VCaP (cell line): ENCODE measurements around the gene CAMTA1.
"Not testable (repeated sequence)": the region's sequence is repeated elsewhere in the genome, so short reads cannot be mapped to it uniquely, and the experiment has no call there.

Experiments used
- H3K27ac ChIP-seq: fragments of 450-650 bp; 2 replicates; pipeline ENCODE4 v1.5.1; 2017
- TF ChIP-seq, protein P1 (sequence below): fragments of 450-650 bp; conservative IDR thresholded peaks from 2 replicates; pipeline ENCODE4 v1.5.1; 2017; ENCODE audit warnings: mild to moderate bottlenecking, moderate library complexity

CAMTA1 gene

DNA sequence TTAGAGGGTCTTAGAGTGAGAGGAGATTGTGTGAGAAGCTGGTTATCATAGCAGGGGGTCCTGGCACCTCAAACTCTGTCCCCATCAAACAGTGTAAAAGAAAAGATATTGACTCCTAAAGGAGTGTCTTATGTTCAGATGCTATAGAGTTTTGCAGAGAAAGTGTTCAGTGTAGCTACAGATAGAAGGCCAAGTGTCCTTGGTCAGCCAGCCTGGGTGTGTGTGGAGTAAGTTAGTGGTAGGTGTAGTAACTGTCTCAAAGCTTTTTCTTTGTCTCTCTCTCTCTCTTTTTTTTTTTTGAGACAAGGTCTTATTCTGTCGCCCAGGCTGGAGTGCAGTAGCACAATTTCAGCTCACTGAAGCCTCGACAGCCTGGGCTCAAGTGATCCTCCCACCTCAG, 17.2 kb downstream of the CAMTA1 start:
- peak overlapping the region; percentile 87 for H3K27ac ChIP-seq
- TF ChIP-seq, protein P1, sequence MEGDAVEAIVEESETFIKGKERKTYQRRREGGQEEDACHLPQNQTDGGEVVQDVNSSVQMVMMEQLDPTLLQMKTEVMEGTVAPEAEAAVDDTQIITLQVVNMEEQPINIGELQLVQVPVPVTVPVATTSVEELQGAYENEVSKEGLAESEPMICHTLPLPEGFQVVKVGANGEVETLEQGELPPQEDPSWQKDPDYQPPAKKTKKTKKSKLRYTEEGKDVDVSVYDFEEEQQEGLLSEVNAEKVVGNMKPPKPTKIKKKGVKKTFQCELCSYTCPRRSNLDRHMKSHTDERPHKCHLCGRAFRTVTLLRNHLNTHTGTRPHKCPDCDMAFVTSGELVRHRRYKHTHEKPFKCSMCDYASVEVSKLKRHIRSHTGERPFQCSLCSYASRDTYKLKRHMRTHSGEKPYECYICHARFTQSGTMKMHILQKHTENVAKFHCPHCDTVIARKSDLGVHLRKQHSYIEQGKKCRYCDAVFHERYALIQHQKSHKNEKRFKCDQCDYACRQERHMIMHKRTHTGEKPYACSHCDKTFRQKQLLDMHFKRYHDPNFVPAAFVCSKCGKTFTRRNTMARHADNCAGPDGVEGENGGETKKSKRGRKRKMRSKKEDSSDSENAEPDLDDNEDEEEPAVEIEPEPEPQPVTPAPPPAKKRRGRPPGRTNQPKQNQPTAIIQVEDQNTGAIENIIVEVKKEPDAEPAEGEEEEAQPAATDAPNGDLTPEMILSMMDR = no peak

DNA sequence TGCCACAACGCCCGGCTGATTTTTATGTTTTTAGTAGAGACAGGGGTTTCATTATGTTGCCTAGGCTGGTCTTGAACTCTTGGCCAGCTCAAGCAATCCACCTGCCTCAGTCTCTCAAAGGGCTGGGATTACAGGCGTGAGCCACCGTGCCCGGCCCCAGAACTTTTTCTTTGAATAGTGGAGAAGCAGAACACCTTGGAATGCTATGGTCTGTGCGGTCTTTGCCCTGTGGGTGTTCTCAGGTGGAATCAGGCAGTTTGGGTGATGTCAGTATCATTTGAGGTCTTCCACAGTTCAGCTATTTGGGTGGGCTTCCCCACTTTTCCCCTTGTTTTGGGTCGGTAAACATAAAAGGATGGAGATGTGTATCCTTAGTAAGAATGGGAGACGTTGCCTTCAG, 17.6 kb downstream of the CAMTA1 start:
- TF ChIP-seq, protein P1 = no peak
- peak overlapping the region; percentile 87; the same call in 1 of the 2 replicates for H3K27ac ChIP-seq

DNA sequence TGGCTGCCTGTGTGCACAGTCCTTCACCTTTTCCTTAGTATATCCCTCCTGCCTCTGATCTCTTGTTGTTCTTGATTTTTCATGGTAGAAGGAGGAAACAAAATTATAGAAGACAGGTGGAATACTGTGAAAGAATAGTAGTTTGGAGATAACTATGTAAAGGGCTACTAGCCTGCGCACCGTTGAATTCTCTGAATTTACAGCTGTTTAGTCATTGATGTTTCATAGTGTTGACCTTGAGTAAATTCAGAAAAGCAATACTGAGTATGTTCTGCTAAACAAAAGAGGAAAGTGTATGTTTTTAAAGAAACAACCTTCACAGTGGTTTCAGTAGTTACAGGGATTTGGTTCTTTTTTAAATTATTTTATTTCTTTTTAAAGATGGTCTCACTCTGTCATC, 18.1 kb downstream of the CAMTA1 start:
- TF ChIP-seq, protein P1 = no peak
- H3K27ac ChIP-seq = peak overlapping the region; percentile 87; the same call in 1 of the 2 replicates

DNA sequence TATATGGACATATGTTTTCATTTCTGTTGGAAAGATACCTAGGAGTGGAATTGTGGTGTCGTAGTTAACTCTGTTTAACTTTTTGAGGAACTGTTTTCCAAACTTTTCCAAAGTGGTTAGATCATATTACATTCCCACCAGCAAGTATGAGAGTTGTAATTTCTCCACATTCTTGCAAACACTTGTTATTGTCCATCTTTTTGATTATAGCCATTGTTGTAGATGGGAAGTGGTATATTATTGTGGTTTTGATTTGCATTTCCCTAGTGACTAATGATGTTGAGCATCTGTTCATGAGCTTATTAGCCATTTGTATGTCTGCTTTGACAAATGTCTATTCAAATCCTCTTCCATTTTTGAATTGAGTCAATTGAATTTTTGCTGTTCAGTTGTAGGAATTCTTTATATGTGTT, 19.8 kb downstream of the CAMTA1 start:
- H3K27ac ChIP-seq = no peak overlapping the region
- TF ChIP-seq, protein P1 = no peak

DNA sequence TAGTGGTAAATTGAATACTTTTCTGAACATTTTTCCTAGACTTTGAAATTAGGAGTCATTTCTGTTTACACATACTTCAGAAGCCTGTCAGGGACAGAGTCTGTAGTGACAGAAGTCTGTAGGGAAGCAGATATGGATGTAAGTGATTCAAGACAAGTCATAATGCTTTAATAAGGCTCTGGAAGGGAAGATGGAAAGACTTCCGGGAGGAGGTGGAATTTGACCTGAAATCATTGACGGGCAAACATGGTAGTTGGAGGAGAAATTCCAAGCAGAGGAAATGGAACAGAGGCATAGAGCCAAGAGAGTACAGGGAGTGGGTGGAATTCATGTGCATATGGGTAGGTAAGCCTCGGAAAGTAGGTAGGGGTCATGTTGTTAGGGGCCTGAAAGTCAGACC, 22.5 kb downstream of the CAMTA1 start:
- TF ChIP-seq, protein P1 = no peak
- no peak overlapping the region for H3K27ac ChIP-seq

DNA sequence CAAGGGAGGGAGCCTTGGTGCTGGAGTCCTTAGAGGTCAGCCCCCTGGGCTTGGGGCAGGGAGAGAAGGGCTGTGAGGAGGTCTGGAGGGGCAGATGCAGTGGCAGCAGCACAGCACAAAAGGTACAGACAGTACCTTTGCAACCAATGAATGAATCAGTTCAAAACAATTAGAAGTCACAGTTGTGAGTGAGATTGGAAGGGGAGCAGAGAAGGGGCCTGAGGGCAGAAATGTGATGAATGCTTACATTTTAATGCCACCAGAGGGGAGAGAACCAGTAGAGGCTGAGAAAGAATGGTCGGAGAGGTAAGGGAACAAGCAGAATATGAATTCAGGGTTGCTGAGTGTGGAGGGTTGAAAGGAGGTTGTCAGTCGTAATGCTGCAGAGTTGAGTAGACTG, 24.2 kb downstream of the CAMTA1 start:
- H3K27ac ChIP-seq = no peak overlapping the region
- TF ChIP-seq, protein P1 = no peak

DNA sequence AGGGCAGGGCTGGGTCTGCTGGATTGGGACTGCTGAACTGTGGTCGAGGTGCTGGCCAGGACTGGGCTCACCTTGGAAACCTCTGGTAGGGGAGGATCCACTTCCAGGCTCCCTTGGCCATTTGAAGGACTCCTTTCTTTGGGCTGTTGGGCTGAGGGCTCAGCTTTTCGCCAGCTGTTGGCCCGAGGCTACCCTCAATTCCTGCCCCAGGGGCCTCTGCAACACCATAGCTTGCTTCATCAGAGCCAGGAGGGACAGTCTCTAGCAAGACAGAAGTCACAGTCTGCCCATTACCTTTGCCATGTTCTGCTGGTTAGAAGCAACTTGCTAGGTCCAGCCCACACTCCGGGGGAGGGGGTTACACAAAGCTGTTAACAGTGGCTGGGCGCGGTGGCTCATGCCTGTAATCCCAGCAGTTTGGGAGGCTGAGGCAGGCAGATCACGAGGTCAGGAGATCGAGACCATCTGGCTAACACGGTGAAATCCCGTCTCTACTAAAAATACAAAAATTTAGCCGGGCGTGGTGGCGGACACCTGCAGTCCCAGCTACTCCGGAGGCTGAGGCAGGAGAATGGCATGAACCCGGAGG, 25.0 kb downstream of the CAMTA1 start:
- not testable (repeated sequence) for H3K27ac ChIP-seq

DNA sequence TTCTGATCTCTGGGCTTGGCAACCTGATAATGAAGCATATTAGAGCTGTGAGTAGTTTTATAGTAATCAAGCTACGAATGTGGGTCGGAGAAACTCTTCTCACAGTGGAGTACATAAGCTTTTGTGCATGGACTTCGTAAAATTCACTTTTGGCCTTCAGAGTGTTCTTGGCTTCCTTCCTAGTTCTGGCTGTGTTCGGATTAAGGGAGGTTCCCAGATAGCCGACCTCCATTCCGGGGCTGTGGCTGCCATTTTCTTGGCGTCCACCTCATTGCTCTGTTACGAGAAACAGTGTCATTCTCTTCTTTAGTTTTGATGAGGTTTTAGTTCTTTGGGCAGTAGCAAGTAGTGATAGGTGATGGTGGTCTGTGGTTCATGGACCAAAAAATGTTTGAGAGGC, 26.3 kb downstream of the CAMTA1 start:
- TF ChIP-seq, protein P1 = no peak

More for the DNA sequence above, 26.3 kb downstream of the CAMTA1 start:
- H3K27ac ChIP-seq = no peak overlapping the region
